Esophagus muscularis mucosa (tissue), 4 donors: ENCODE measurements around the gene DNASE1L1.

Source experiments
- EP300 ChIP-seq: sonication (generic); formaldehyde crosslinking; IDR thresholded peaks from one replicate; pipeline ENCODE4 v1.6.1; 2017; ENCODE audit warnings: antibody characterized with exemption
- POLR2A ChIP-seq: fragments of 450-650 bp; IDR thresholded peaks from one replicate; pipeline ENCODE4 v1.6.1; 2017; ENCODE audit warnings: antibody characterized with exemption, moderate library complexity, mild to moderate bottlenecking, low read depth
- TF ChIP-seq, protein P1 (sequence below), 3 experiments: fragments of 200-600 bp in 2 of 3; fragments of 450-650 bp in 1 of 3; sonication (generic) in 2 of 3; IDR thresholded peaks; one replicate each; pipeline ENCODE4 v1.5.1; 2017 to 2019; ENCODE audit warnings: antibody characterized with exemption in 3 of 3, mild to moderate bottlenecking in 2 of 3, moderate library complexity in 1 of 3

- TF ChIP-seq, protein P1, sequence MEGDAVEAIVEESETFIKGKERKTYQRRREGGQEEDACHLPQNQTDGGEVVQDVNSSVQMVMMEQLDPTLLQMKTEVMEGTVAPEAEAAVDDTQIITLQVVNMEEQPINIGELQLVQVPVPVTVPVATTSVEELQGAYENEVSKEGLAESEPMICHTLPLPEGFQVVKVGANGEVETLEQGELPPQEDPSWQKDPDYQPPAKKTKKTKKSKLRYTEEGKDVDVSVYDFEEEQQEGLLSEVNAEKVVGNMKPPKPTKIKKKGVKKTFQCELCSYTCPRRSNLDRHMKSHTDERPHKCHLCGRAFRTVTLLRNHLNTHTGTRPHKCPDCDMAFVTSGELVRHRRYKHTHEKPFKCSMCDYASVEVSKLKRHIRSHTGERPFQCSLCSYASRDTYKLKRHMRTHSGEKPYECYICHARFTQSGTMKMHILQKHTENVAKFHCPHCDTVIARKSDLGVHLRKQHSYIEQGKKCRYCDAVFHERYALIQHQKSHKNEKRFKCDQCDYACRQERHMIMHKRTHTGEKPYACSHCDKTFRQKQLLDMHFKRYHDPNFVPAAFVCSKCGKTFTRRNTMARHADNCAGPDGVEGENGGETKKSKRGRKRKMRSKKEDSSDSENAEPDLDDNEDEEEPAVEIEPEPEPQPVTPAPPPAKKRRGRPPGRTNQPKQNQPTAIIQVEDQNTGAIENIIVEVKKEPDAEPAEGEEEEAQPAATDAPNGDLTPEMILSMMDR (IDR thresholded peaks at IDR 0.05), result no peak
- TF ChIP-seq EP300, result no peak
- TF ChIP-seq POLR2A, result no peak
These were observed 2.9 kb upstream of the DNASE1L1 start for GRCh38 chrX:154411981-154412340.
